Measurements from ENCODE around the gene PTAFR.

- no peak for TF ChIP-seq USF2 (IDR thresholded peaks at IDR 0.05; ENCODE audit: low read length)
- no peak for TF ChIP-seq CREB1 (IDR thresholded peaks at IDR 0.05)
- no peak for TF ChIP-seq MAFK (IDR thresholded peaks at IDR 0.05; ENCODE audit: low read depth, low read length)
- TF ChIP-seq EZH2 (IDR thresholded peaks at IDR 0.05; ENCODE audit: low read depth, low read length, severe bottlenecking): no peak
- no peak for TF ChIP-seq CTCF (IDR thresholded peaks at IDR 0.05; ENCODE audit: control extremely low read depth in 1 of 3, insufficient read depth in 1 of 3, low read depth in 1 of 3, low read length in 3 of 3)
- no peak for TF ChIP-seq TAF1 (IDR thresholded peaks at IDR 0.05; ENCODE audit: low read depth, low read length)
- no peak for TF ChIP-seq POLR2AphosphoS5 (IDR thresholded peaks at IDR 0.05; ENCODE audit: low read depth, low read length)
Observed at GRCh38 chr1:28144203-28145135, 32.0 kb downstream of the PTAFR start.
